HG03520 (cell line): ENCODE data around the gene RTP5.
"Not testable (repeated sequence)": the region's sequence is repeated elsewhere in the genome, so short reads cannot be mapped to it uniquely, and the experiment has no call there.

ENCODE experiments used
- ATAC-seq: cut with Tn5 transposase; IDR thresholded peaks from one replicate; pipeline ENCODE4 v1.9.1; 2021; ENCODE audit warnings: mild to moderate bottlenecking, moderate library complexity; ENCODE audit not compliant: unreplicated experiment

RTP5 gene

DNA sequence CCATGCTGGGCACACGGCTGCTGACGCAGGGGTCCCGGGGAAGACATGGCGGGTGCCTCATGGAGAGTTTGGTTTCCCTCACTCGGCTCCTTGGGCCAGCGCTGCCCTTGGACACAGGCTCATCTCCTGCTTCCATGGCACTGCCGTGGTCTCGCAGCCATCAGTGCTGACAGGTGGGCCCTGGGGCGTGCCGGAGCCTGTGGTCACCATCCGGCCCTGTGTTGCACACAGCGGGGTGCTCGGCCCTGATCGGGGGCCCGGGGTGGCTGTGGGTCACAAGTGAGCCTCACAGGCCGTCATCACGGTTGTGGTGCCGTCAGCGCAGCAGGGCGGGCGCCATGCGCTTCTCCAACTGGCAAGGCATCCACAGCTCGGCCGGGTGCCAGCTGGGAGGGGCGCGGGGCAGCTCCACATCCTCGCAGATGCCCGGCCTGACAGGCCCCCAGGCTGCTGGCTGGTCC lies 582 bp downstream of the RTP5 start:
- no peak for ATAC-seq

DNA sequence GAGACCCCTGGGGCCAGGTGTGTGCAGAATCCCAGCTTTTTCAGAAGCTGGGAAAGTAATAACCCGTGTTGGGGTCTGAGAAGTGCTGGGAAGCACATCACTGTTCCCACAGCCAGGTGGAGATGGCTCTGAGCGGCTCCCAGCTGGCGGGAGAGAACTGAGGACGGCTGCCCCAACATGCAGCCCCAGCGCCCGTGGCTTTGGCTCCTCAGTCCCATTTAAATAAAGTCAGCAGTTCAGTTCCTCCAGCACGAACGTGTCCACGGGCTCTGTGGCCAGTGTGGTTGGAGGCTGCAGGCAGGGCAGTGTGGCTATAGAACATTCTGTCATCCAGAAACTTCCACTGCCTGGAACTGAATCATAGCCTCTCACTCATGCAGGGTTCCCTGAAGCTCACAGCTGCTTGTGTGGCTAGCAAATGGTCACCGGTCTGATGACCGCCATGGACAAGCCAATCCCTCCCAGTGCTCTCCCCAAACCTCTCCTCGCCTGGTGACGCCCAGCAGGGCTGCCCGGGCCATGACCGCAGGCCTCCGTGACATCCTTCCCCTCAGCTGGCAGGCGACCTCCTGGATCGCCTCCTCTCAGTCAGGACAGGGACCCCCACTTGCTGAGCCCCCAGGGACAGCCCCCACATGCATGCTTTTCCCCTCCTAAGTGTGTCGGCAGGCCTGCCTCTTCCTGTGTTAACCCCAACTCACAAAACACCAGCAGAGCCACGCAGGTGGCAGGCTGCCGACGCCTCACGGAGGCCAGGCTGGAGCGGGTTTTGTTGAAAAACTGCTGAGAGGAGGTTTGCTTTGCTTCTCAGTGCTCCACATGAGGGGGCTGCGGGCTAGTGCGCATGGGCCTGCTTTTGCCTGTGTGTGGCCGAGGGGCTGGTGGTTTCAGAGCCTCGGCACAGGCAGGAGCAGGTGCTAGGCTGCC lies 1.3 kb downstream of the RTP5 start:
- ATAC-seq = no peak

DNA sequence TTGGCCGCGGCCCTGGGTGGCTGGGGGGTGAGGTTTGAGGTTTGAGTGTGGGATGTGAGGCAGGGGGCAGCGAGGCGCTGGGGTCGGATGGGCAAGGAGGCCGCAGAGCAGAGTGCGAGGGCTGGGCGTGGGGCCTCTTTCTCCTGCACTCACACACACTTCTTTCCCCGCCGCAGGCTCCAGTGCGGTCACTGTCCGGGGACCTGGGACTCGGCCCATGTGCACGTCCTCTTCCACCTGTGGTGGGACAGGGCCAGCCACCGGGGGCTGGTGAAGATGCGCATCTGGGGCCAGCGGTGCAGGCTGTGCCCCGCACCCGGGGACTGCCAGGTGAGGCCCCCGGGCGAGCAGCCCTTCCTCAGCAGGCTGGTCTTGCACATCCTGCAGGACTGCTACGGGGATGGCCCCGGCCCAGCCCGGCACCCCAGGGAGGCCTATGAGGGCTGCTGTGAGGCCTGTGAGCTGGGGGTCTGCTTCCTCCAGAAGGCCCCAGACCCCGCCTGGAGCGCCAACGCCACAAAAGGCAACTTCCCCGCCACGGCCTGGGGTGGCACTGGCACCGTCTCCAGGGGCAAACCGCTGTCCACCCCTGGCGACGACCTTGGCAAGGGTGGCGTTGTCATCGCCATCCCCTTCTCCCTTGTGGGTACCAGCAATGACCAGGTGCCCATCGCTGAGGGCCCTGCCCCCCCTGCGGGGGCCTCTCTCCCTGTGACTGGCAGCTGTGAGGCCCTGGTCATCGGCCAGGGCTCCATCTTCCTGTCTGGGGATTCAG lies 2.2 kb downstream of the RTP5 start:
- no peak for ATAC-seq

DNA sequence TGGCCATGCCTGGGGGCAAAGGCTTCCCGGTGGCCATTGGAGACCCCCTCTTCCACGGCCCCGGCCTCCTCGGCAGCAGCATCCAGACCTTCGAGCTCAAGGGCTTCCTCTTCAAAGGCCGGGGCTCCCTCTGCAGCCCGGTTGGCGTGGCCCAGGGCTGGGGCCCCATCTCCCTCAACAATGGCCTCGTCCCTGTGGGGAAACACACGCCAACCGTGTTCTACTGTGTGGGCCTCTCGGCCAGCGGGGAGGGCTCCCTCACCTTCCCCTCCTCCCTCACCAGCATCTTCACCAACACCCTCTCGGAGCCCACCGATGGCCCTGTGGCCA lies 2.7 kb downstream of the RTP5 start:
- ATAC-seq = no peak

DNA sequence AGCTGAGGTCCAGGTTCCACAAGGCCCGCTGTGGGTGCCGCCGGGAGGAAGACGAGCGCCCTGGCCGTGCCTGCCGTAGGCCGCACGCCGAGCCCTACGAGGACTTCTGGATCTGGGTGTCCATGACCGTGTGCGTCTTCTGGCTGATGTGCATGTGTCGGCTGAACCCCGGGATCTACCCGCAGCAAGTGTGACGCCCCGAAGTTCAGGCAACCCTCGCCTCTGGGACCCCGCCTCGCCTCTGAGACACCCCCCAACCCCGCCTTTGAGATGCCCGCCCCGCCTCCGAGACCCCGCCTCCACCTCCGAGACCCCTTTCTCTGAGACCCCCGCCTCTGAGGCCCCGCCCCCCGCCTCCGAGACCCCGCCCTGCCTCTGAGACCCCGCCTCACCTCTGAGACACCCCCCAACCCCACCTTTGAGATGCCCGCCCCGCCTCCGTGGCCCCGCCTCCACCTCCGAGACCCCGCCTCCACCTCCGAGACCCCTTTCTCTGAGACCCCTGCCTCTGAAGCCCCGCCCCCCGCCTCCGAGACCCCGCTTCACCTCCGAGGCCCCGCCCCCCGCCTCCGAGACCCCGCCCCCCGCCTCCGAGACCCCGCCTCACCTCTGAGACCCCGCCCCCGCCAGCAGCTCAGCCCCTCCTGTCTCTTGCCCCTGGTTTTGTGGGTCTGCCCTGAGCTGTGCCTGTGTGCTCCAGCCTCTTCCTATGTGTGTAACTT lies 3.7 kb downstream of the RTP5 start:
- ATAC-seq = no peak

DNA sequence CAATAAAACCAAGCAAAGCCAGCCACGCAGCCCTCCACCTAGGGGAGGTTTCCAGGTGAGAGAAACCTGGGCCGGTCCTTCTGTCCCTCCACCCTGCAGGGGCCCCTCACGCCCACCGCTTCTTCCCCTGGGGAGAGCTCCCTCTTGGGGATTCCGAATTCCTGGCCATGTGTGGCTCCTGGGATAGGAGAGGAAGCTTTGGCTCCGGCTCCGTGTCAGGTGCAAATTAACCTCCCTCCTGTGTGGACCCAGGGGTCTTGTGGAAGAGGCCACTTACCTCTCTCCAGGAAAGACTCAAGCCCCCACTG lies 4.2 kb downstream of the RTP5 start:
- no peak for ATAC-seq

DNA sequence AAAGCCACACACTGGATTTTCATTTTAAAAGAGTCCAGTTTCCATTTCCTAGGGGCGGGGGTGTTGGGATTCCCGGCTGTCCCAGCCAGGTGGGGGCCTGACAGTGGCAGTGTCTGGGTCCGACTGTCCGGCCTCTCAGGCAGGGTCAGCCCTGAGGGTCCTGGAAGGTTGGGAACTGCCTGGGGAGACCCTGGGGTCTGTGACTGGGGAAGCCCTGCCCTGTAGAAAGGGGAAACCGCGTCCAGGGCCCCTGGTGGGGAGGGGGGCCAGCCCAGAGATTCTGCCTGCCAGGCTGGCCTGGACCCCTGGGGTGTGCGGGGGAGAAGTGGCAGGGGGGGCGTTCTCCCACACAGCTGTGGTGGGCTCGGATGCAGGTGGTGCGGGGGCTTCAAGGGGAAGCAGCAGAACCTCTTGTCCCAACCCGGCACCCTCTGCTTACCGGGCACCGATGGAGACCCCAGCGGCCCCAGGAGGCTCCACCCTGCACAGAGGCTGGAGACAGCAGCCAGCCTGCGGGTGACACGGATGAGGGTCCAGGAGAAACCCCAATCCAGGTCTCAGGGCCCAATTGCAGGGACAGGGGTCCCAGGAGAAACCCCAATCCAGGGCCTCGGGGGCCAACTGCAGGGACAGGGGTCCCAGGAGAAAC lies 4.9 kb downstream of the RTP5 start:
- no peak for ATAC-seq

DNA sequence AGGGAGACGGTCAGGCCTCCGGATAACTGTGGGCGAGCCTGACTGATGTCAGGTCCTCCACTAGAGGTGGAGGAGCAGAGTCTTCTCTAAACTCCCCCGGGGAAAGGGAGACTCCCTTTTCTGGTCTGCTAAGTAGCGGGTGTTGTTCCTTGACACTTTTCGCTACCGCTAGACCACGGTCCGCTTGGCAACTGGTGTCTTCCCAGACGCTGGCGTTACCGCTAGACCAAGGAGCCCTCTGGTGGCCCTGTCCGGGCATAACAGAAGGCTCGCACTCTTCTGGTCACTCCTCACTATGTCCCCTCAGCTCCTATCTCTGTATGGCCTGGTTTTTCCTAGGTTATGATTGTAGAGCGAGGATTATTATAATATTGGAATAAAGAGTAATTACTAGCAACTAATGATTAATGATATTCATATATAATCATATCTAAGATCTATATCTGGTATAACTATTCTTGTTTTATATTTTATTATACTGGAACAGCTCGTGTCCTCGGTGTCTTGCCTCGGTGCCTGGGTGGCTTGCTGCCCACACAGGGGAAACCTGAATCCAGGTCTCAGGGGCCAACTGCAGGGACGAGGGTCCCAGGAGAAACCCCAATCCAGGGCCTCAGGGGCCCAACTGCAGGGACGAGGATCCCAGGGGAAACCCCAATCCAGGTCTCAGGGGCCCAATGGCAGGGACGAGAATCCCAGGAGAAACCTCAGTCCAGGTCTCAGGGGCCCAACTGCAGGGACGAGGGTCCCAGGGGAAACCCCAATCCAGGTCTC lies 6.4 kb downstream of the RTP5 start:
- not testable (repeated sequence) for ATAC-seq

DNA sequence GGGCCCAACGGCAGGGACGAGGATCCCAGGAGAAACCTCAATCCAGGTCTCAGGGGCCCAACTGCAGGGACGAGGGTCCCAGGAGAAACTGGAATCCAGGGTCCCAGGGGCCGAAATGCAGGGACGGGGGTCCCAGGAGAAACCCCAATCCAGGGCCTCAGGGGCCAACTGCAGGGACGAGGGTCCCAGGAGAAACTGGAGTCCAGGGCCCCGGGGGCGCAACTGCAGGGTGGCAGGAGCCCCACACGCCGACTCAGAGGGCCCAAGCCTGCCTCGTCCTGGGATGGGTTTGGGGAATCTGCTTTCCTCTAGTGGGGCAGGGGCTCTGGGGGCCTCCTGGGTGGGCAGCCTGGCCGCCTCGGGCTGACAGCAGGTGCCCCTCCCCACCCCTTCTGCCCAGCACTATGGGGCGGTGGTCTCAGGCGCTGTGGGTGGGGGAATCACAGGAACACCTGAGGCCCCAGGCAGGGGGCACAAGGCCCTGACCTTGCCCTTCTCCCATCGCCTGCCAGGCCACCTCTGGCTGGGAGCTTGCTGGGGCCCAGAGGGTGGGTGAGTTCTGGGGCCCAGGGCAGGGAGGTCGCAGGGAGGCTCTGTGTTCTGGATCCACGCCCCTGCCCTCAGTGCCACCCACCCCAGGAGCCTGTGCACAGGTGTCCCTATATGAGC lies 7.1 kb downstream of the RTP5 start:
- no peak for ATAC-seq

DNA sequence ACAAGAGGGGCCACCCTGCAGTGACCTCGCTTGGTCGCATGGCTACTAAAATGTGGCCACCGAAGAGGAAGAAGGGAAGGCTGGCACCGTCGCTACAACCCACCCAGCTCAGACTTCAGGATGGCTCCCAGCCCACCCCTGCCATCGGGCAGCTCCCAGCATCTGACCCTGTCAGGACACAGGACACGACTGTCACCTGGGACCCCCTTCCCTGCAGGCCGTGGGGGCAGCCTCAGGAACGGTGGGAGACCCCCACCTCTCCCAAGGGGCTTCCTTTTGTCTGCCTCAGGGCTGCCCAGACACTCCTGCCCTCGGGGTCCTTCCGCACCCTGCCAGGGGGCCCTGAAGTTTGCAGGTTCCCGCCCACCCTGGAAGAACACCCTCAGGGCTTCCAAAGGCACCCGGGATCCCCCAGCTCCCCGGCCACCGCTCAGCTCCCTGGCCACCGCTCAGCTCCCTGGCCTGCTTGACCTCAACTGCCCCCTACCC lies 7.7 kb downstream of the RTP5 start:
- no peak for ATAC-seq

DNA sequence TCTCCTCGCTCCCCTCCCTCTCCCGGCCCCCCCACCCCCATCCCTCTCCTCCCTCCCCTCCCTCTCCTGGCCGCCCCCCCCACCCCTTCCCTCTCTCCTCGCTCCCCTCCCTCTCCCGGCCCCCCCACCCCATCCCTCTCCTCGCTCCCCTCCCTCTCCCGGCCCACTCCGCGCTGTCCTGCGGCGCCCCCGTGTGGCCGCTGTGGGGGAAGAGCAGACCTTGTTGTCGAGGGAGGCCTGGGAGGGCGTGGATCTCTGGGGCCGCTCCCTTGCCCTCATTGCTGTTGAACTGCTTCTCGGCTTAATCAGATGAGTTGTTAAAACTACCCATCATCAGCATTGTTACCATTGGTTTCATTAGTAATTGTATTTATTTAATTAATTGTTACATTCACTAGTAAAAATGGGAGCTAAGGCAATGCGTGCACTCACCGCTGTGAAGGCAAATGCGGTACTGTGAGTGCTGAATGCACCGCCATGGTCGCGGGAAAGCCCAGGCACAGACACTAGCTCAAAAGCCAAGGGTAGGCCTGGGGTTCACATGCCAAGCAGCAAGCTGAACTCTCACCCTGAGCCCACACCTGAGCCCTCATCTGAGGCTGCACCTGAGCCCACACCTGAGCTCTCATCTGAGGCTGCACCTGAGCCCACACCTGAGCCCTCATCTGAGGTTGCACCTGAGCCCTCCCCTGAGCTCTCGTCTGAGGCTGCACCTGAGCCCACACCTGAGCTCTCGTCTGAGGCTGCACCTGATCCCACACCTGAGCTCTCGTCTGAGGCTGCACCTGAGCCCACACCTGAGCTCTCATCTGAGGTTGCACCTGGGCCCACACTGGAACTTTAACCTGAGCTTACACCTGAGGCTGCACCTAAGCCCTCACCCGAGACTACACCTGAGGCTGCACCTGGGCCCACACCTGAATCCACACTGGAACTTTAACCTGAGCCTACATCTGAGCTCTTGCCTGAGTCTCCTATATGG lies 8.8 kb downstream of the RTP5 start:
- ATAC-seq = no peak

DNA sequence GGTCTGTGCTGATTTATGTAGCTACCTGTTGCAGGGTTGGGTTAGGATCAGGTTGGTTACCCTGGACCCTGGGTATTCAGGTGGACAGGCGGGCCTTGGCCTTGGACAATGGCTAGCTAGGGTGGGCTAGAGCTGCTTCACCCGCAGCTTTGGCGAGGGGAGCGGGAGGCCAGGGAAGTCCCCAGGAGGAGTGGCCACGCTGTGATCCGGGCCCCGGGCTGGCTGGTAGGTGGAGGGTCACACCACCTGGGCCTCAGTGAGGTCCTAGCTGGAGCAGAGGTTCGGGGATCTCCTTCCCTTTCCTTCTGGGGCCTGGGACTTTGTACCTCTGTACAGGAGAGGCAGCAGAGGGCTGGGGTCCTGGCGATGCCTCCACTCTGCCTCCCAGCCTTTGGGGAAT lies 9.8 kb downstream of the RTP5 start:
- ATAC-seq = no peak

DNA sequence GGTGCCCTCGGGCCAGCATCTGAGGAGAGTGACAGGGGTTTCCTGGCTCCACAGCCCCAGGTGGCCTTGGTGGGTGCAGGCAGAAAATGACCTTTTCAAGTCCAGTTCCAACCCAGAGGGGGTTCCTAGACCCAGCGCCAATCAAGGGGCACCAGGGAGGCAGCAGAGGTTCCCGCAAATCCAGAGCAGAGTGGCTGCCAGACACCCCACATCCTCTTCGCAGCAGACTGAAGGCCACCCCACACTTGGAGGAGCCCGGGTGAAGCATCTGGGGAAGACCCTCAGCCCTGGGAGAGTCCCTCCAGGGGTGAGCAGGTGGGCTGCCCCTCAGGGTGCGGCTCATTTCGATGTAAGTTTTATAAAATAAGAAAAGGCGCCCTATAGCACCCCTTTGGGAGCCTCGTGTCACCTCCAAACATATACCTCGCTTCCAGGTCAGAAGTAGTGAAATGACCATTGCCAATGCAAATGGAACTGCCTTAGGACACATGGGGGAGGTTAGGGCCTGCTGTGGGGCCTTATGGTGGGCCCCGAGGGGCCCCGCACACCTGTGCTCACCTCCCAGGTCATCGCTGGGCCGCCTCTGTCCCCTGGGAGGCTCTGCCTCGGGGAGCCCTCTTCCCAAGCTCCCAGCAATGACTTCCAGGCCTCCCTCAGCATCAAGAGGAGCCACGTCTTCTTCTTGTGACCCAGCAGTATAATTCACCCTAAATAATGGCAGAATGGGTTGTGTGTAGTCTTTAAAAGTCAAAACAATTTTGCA lies 11.0 kb downstream of the RTP5 start:
- no peak for ATAC-seq

DNA sequence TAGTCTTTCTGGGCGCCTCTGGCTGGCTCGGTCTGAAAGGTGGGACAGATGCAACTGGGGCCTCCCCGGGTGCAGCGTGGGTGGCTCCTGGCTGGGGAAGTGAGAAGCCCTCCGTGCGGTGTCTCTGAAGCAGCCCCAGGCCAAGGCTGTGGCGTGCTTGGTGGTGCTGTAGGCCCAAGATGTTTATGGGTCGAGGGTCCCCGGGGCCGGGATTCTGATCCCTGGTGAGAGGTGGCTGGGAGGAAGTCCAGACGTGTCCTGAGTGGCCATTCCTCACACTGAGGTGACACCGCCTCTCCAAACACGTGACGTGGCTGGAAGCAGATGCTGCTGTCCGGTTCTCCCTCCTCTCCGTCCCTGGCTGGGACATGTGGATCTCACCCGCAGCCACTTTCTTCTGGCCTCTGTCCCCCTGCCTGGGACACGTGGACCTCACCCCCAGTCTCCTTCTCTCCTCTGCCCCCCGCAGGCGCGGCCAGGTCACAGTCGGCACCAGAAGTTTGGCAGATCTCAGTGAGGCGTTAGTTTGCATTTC lies 12.6 kb downstream of the RTP5 start:
- peak; percentile 61 for ATAC-seq

DNA sequence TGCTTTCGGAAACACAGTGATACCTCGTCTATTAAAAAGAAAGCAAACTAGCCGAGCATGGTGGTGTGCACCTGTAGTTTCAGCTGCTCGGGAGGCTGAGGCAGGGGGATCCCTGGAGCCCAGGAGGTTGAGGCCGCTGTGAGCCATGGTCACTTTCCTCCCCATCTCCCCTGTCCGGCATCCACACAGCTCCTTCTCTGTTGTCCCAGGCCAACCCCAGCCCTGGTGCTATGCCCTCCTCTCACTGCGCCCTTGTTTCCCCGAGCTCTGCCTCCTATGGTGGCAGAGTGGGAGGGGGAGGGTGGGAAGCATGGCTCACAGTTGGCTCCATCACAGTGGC lies 15.4 kb downstream of the RTP5 start:
- ATAC-seq = no peak

DNA sequence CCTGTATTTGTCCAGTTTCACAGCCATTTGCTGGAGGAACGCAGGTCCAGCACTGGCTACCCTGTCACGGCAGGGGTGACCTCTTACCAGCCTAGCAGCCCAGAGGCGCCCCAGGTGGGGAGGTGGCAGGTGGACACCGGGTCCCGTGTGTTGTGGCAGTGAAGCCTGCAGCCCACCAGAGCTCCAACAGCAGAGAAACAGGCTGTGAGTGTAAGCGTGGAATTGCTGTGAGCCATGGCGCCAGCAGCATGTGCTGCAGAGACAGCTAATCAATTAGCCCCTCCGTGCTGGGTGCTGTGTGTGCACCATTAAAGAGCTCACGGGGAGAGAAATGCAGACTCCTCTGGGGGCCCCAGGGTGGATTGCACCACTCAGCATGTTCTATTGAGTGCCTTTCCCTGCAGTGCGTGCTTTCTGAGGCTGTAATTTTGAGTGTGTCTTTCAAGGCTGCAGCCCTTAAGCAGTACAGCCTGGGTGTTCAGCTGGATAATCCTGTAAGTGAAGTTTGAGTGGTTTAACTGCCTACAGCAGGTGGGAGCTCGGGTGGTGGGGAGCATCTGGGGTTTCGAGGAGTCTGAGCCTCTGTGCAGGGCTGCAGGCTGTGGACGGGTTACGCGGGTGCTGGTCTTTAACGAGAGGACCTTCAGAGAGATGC lies 15.9 kb downstream of the RTP5 start:
- ATAC-seq = no peak

DNA sequence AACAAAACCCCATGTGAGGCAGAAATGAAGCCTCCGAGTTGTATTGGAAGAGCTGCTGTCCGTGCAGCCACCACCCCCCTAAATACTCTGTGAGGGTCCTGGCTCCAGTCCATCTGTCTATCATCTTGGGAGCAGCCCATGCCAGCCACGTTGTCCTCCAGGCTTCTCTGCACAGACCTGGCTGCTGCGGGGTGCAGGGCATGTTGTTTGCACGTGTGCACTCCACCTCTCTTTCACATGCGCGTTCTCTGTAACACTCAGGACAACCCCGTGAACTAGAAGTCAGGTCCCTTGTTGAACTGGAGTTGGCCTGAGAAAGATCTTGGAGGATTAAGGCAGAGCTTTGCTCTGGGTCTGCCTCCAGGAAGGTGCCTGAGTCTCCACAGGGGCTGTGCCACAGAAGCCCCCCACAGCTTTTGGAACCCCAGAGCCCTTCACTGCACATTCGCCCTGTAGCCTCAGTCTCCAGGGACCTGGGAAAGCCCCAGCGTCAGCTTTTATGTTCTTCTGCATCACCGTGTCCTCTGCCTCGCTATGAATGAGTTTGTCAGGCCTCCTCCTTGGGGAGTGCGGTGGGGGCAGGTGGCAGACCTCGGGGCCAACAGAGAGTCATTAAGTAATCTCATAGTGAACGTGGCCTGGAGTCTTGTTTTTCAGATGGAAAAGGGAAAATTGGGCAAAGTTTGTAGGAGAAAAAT lies 16.6 kb downstream of the RTP5 start:
- ATAC-seq = no peak
